Tibial artery (tissue), 4 donors: Measurements from ENCODE around the gene DDX43.
"Not testable (repeated sequence)": the region's sequence is repeated elsewhere in the genome, so short reads cannot be mapped to it uniquely, and the experiment has no call there.

Experiments used
- DNase-seq, 2 donors: peaks; one replicate each; pipeline ENCODE4 v3.0.0-alpha.2; 2019
- H3K27ac ChIP-seq, 2 donors: fragments of 200-600 bp; sonication (generic) in 1 of 2; 1 replicate in 1 of 2; 2 replicates in 1 of 2; pipeline ENCODE4 v1.5.1; 2018 to 2019; ENCODE audit warnings: mild to moderate bottlenecking in 1 of 2
- H3K27me3 ChIP-seq, 2 donors: fragments of 200-600 bp; sonication (generic) in 1 of 2; one replicate each; pipeline versions ENCODE4 v1.5.1 to v1.6.0; 2016 to 2019
- H3K36me3 ChIP-seq, 3 donors: fragments of 200-600 bp; sonication (generic) in 2 of 3; one replicate each; pipeline ENCODE4 v1.5.1; 2016 to 2019; ENCODE audit warnings: mild to moderate bottlenecking in 2 of 3
- H3K4me1 ChIP-seq, 4 donors: fragments of 200-600 bp; sonication (generic) in 2 of 4; 1 replicate in 3 of 4; 2 replicates in 1 of 4; pipeline ENCODE4 v1.5.1; 2016 to 2019
- H3K4me3 ChIP-seq, 2 donors: fragments of 200-600 bp; sonication (generic) in 1 of 2; 1 replicate in 1 of 2; 2 replicates in 1 of 2; pipeline ENCODE4 v1.5.1; 2018 to 2019; ENCODE audit warnings: mild to moderate bottlenecking in 2 of 2
- H3K9me3 ChIP-seq, 3 donors: fragments of 200-600 bp; sonication (generic) in 1 of 3; one replicate each; pipeline ENCODE4 v1.5.1; 2016 to 2019
- intact Hi-C: fragments of 100-400 bp; cut with DNase I; formaldehyde crosslinking; loops from one replicate; pipeline ENCODE4 v1.15.0; 2023; ENCODE audit warnings: low total_unique reads
- TF ChIP-seq, protein P1 (sequence below), 2 experiments: fragments of 200-600 bp in 1 of 2; fragments of 450-650 bp in 1 of 2; IDR thresholded peaks; one replicate each; pipeline ENCODE4 v1.5.1; 2017 to 2019; ENCODE audit warnings: antibody characterized with exemption in 2 of 2, mild to moderate bottlenecking in 1 of 2, moderate library complexity in 1 of 2

The DDX43 gene

DNA sequence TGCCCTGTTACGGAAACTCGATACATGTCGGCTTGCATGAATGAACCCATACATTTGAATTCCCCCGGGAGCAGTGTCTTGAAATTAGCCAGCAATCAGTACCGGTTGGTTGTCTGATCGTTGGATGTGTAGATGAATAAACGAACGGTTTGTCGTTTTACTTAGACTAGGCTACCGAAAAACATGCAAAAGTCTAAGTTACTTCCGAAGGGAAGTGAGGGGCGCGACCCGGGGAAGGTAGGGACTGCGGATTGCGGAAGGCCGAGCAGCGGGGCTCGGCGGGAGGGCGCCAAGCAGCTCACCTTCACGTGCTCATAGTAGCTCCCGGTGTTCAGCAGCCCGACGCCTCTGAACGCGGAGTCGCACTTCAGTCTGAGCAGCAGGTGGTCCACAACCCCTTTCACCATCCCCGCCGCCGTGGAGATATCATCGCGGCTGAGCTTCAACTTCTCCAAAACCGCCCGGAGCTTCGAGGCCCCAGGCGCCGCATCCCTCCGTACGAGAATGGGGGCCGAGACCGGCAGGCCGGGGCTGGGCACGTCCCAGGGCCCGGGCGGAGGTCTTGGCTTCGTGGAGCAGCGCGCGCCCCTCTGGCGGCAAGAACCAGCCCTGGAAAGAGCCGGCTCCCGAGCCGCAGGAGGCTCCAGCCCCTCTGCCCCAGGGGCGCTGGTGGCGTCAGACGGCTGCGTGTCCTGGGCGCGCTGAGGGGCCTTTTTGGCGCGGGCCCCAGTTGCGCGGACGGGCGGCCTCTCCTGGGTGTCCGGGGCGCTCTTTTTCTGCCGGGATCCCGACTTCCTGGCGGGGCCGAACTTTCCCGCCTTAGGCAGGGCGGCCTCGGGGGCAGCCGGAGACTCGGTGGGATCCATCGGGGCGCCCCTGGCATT, 56.8 kb downstream of the DDX43 start:
- TF ChIP-seq, protein P1, sequence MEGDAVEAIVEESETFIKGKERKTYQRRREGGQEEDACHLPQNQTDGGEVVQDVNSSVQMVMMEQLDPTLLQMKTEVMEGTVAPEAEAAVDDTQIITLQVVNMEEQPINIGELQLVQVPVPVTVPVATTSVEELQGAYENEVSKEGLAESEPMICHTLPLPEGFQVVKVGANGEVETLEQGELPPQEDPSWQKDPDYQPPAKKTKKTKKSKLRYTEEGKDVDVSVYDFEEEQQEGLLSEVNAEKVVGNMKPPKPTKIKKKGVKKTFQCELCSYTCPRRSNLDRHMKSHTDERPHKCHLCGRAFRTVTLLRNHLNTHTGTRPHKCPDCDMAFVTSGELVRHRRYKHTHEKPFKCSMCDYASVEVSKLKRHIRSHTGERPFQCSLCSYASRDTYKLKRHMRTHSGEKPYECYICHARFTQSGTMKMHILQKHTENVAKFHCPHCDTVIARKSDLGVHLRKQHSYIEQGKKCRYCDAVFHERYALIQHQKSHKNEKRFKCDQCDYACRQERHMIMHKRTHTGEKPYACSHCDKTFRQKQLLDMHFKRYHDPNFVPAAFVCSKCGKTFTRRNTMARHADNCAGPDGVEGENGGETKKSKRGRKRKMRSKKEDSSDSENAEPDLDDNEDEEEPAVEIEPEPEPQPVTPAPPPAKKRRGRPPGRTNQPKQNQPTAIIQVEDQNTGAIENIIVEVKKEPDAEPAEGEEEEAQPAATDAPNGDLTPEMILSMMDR (IDR thresholded peaks at IDR 0.05) = no peak
- peak; percentile 29 to 69 for DNase-seq
- peak overlapping the region; percentile 62 to 83 for H3K4me3 ChIP-seq
- no peaks in the 10 kb centered on the region for H3K9me3 ChIP-seq
- peak overlapping the region; percentile 75 to 87 for H3K27ac ChIP-seq
- H3K27me3 ChIP-seq = no peaks in the 10 kb centered on the region
- H3K36me3 ChIP-seq = no peaks in the 10 kb centered on the region
- intact Hi-C loops = no loop called here
- H3K4me1 ChIP-seq = peaks cover 0 to 23% (median 2%) of the 10 kb centered on the region in 4 donors

DNA sequence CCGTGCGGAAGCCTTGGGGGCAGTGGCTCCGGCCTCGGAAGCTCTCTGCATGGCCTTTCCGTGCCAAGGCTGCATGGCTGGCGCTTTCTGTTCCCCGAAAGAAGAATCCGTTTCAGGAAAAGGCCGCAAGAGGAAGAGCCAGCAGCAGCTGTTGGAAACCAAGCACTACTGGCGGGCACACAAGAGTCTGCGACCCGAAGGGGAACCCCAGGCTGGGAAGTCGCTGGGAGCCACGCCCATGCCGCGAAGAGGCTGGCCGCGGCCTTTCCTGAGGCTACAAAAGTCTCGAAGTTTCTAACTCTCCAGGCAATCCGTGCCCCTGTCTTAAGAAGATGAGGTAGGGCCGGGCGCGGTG, 57.5 kb downstream of the DDX43 start, which contains the start of gene CGAS:
Gene CGAS (minus strand): TSS at position 191 of the 355 bp plus-strand sequence. CDS start 116 bp downstream, at position 75.
- H3K27ac ChIP-seq = peak within 1 kb of the TSS; percentile 75 to 87
- no peaks in the 10 kb centered on the region for H3K9me3 ChIP-seq
- H3K36me3 ChIP-seq = no peaks in the 10 kb centered on the region
- DNase-seq = peak; percentile 78 to 85
- peak within 1 kb of the TSS; percentile 62 to 83 for H3K4me3 ChIP-seq
- TF ChIP-seq, protein P1 (IDR thresholded peaks at IDR 0.05) = no peak
- intact Hi-C loops = no loop called here
- peaks cover 0 to 23% (median 2%) of the 10 kb centered on the region in 4 donors for H3K4me1 ChIP-seq
- no peaks in the 10 kb centered on the region for H3K27me3 ChIP-seq

DNA sequence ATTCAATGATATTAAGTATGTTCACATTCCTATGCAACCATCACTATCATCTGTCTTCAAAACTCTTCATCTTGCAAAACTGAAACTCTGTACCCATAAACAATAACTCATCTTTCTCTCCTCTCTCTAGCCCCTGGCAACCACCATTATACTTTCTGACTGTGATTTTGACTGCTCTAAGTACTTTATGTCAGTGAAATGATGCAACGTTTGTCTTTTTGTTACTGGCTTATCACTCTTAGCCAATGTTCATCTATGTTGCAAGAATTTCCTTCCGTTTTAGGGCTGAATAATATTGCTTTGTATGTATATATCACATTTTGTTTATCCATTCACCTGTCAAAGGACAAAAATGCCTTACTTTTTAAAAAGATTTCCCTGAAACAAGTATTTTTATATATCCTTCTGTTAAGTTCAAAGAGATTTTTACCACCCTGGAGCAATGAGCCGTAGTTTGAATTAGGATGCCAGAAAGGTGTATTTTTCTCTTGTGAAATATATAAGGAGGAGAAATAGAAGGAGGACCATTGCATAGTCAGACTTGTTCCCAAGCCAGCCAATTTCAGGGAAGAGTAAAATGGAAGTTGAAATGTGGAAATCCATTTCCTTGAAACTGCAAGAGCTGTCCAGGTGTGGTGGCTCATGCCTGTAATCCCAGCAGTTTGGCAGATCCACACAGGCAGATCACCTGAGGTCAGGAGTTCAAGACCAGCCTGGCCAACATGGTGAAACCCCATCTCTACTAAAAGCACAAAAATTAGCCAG, 61.4 kb downstream of the DDX43 start:
- Histone ChIP-seq H3K36me3 (no peaks in the 10 kb centered on the region), H3K4me1 (peaks cover 0 to 12% (median 2%) of the 10 kb centered on the region in 4 donors), H3K9me3 (no peaks in the 10 kb centered on the region), H3K4me3 (no peak overlapping the region), H3K27me3 (no peaks in the 10 kb centered on the region), H3K27ac (no peak overlapping the region)
- TF ChIP-seq, protein P1 (IDR thresholded peaks at IDR 0.05) = no peak
- intact Hi-C loops = no loop called here
- no peak for DNase-seq

DNA sequence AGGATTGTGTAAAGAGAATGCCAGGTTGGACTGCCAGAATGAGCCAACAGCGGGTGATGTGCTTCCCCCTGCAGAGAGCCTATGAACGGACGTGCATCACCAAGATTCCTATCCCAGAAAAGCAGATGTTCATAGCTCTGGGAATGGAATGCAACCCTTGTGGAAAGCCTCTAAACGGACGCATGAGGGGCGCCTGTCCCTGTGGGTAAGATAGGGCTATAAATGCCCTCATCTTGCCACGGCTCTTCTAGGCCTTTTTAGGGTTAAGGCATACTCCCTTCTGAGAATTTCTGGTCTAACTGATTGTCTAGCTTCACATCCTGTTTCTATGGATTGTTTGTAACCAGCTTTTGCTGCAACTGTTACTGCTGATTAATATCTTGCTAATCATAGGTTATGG, 64.8 kb downstream of the DDX43 start:
- peaks cover 0 to 30% (median 15%) of the 10 kb centered on the region in 4 donors for H3K4me1 ChIP-seq
- H3K27ac ChIP-seq, H3K36me3 ChIP-seq, intact Hi-C loops, H3K27me3 ChIP-seq, H3K9me3 ChIP-seq, DNase-seq, H3K4me3 ChIP-seq: not testable (repeated sequence)

DNA sequence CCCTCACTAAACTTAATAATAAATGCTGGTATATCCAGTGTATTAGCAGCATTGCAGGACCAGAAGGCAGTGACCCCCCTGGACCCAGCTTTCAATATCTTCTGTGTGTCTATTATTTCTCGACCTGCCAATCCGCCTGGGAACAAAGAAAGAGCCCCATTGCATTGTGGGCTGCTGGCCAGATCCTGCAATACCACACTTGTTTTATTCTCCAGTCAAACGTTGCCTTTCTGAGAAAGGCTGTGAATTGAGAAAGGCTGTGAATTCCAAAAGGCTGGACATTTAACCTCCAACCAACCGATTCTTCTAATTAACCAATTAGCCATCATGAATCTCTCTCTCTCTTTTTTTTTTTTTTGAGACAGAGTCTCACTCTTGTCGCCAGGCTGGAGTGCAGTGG, 65.4 kb downstream of the DDX43 start:
- H3K27ac ChIP-seq = no peak overlapping the region
- DNase-seq = no peak
- peaks cover 0 to 32% (median 15%) of the 10 kb centered on the region in 4 donors for H3K4me1 ChIP-seq
- no peak overlapping the region for H3K4me3 ChIP-seq
- H3K27me3 ChIP-seq = no peaks in the 10 kb centered on the region
- TF ChIP-seq, protein P1 (IDR thresholded peaks at IDR 0.05) = no peak
- H3K9me3 ChIP-seq = no peaks in the 10 kb centered on the region
- intact Hi-C loops = no loop called here
- H3K36me3 ChIP-seq = no peaks in the 10 kb centered on the region
